GM23338 (cell line): ENCODE results near the gene TMEM139.

ENCODE experiments used
- CTCF ChIP-seq, 2 experiments: fragments of 200-600 bp in 1 of 2; sonication (generic) in 1 of 2; conservative IDR thresholded peaks; 2 replicates each; pipeline versions ENCODE4 v1.5.1 to v1.6.1; 2016 to 2017; ENCODE audit warnings: antibody characterized with exemption in 2 of 2, low read depth in 2 of 2, mild to moderate bottlenecking in 2 of 2, moderate library complexity in 1 of 2
- EZH2 ChIP-seq: fragments of 200-600 bp; sonication (generic); IDR thresholded peaks from one replicate; pipeline ENCODE4 v1.8.0; 2017; ENCODE audit warnings: antibody characterized with exemption, mild to moderate bottlenecking, low read depth; ENCODE audit not compliant: unreplicated experiment
- EZH2phosphoT487 ChIP-seq: fragments of 200-600 bp; sonication (generic); IDR thresholded peaks from one replicate; pipeline ENCODE4 v1.8.1; 2018; ENCODE audit warnings: antibody characterized with exemption; ENCODE audit not compliant: unreplicated experiment
- POLR2AphosphoS5 ChIP-seq: IDR thresholded peaks from 2 replicates; pipeline ENCODE4 v1.6.1; 2016; ENCODE audit warnings: antibody characterized with exemption, low read depth
- STAT1 ChIP-seq: IDR thresholded peaks from one replicate; pipeline ENCODE4 v1.6.1; 2016; ENCODE audit warnings: antibody characterized with exemption; ENCODE audit not compliant: unreplicated experiment
- TF ChIP-seq, protein P1 (sequence below): IDR thresholded peaks from one replicate; pipeline ENCODE4 v1.6.1; 2018; ENCODE audit warnings: antibody characterized with exemption; ENCODE audit not compliant: unreplicated experiment

- no peak for TF ChIP-seq CTCF (conservative IDR thresholded peaks at IDR 0.05; ENCODE audit: low read depth in 2 of 2)
- no peak for TF ChIP-seq EZH2
- no peak for TF ChIP-seq POLR2AphosphoS5
- no peak for TF ChIP-seq STAT1
- TF ChIP-seq, protein P1, sequence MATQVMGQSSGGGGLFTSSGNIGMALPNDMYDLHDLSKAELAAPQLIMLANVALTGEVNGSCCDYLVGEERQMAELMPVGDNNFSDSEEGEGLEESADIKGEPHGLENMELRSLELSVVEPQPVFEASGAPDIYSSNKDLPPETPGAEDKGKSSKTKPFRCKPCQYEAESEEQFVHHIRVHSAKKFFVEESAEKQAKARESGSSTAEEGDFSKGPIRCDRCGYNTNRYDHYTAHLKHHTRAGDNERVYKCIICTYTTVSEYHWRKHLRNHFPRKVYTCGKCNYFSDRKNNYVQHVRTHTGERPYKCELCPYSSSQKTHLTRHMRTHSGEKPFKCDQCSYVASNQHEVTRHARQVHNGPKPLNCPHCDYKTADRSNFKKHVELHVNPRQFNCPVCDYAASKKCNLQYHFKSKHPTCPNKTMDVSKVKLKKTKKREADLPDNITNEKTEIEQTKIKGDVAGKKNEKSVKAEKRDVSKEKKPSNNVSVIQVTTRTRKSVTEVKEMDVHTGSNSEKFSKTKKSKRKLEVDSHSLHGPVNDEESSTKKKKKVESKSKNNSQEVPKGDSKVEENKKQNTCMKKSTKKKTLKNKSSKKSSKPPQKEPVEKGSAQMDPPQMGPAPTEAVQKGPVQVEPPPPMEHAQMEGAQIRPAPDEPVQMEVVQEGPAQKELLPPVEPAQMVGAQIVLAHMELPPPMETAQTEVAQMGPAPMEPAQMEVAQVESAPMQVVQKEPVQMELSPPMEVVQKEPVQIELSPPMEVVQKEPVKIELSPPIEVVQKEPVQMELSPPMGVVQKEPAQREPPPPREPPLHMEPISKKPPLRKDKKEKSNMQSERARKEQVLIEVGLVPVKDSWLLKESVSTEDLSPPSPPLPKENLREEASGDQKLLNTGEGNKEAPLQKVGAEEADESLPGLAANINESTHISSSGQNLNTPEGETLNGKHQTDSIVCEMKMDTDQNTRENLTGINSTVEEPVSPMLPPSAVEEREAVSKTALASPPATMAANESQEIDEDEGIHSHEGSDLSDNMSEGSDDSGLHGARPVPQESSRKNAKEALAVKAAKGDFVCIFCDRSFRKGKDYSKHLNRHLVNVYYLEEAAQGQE, result no peak
- no peak for TF ChIP-seq EZH2phosphoT487
These were observed 1.4 kb upstream of the TMEM139 start for GRCh38 chr7:143283381-143283780.
